ENCODE measurements around the gene SERPINB8.

- TF ChIP-seq, protein P1, sequence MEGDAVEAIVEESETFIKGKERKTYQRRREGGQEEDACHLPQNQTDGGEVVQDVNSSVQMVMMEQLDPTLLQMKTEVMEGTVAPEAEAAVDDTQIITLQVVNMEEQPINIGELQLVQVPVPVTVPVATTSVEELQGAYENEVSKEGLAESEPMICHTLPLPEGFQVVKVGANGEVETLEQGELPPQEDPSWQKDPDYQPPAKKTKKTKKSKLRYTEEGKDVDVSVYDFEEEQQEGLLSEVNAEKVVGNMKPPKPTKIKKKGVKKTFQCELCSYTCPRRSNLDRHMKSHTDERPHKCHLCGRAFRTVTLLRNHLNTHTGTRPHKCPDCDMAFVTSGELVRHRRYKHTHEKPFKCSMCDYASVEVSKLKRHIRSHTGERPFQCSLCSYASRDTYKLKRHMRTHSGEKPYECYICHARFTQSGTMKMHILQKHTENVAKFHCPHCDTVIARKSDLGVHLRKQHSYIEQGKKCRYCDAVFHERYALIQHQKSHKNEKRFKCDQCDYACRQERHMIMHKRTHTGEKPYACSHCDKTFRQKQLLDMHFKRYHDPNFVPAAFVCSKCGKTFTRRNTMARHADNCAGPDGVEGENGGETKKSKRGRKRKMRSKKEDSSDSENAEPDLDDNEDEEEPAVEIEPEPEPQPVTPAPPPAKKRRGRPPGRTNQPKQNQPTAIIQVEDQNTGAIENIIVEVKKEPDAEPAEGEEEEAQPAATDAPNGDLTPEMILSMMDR (conservative IDR thresholded peaks at IDR 0.05 in 1 of 2, IDR thresholded peaks at IDR 0.05 in 1 of 2; ENCODE audit: low read depth in 1 of 2, low read length in 2 of 2) = no peak
- TF ChIP-seq EZH2 (IDR thresholded peaks at IDR 0.05; ENCODE audit: low read length, missing control alignments) = no peak
Observed at GRCh38 chr18:64002581-64002980, 32.7 kb downstream of the SERPINB8 start.
